ENCODE data around the gene DNAAF1. TPM values are rescaled to one million over a fixed set of nuclear protein-coding genes. Genes with fewer than 3 reads are reported as not detected.
A peak's percentile ranks its signal among the peaks of the same experiment; 100 is the strongest.
"Not testable (repeated sequence)": the region's sequence is repeated elsewhere in the genome, so short reads cannot be mapped to it uniquely, and the experiment has no call there.

DNAAF1 gene
- total RNA-seq, 1 donor from 2014 or later = not detected

- Mint-ChIP-seq H3K4me3 (ENCODE audit: unreplicated experiment) (peak overlapping the region; percentile 90), H3K27ac (ENCODE audit: unreplicated experiment) (peak overlapping the region; percentile 80), H3K9me3 (ENCODE audit: low read depth) (no peaks in the 10 kb centered on the region), H3K36me3 (ENCODE audit: low read depth) (peaks cover 3% of the 10 kb centered on the region), H3K27me3 (ENCODE audit: low read depth) (no peaks in the 10 kb centered on the region), H3K4me1 (ENCODE audit: low read depth) (peaks cover 25% of the 10 kb centered on the region)
- no peak for DNase-seq (ENCODE audit: low spot score)
- TF ChIP-seq, protein P1, sequence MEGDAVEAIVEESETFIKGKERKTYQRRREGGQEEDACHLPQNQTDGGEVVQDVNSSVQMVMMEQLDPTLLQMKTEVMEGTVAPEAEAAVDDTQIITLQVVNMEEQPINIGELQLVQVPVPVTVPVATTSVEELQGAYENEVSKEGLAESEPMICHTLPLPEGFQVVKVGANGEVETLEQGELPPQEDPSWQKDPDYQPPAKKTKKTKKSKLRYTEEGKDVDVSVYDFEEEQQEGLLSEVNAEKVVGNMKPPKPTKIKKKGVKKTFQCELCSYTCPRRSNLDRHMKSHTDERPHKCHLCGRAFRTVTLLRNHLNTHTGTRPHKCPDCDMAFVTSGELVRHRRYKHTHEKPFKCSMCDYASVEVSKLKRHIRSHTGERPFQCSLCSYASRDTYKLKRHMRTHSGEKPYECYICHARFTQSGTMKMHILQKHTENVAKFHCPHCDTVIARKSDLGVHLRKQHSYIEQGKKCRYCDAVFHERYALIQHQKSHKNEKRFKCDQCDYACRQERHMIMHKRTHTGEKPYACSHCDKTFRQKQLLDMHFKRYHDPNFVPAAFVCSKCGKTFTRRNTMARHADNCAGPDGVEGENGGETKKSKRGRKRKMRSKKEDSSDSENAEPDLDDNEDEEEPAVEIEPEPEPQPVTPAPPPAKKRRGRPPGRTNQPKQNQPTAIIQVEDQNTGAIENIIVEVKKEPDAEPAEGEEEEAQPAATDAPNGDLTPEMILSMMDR (IDR thresholded peaks at IDR 0.05) = no peak
Measured at GRCh38 chr16:84117494-84117843, 27.6 kb upstream of the DNAAF1 start.

DNA sequence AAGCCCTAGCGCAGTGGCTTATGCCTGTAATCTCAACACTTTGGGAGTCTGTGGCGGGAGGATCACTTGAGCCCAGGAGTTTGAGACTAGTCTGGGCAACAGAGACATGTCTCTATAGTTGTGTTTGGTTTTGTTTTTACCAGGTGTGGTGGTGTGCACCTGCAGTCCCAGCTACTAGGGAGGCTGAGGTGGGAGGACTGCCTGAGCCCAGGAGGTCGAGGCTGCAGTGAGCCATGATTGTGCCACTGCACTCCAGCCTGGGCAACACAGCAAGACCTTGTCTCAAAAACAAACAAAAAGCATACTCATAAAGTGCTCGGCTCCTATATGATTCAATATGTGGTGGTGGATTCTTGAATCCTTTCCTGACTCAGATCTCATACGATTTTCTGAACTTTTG lies 26.8 kb upstream of the DNAAF1 start:
- DNase-seq (ENCODE audit: low spot score); H3K4me3 Mint-ChIP-seq (ENCODE audit: unreplicated experiment); H3K27me3 Mint-ChIP-seq (ENCODE audit: low read depth); H3K27ac Mint-ChIP-seq (ENCODE audit: unreplicated experiment); H3K36me3 Mint-ChIP-seq (ENCODE audit: low read depth); H3K9me3 Mint-ChIP-seq (ENCODE audit: low read depth): not testable (repeated sequence)
- peaks cover 25% of the 10 kb centered on the region for H3K4me1 Mint-ChIP-seq (ENCODE audit: low read depth)

DNA sequence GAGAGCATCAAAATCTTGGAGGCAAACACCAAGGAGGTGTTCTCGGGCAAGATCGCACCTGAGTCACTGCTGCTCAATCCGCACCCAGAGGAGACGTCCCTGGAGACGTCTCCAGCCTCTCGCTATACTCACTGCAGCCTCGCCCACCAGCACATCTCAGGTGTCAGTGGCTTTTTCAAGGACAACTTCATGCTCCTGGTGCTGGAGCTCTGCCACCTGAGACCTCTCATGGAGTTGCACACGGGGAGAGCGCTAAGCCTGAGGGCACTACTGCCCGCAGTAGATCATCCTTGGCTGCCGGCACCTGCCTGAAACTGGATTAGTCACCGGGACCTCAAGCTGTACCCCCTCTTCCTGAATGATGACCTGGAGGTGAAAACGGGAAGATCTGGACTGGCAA lies 25.7 kb upstream of the DNAAF1 start:
- no peak for DNase-seq (ENCODE audit: low spot score)
- peaks cover 25% of the 10 kb centered on the region for H3K4me1 Mint-ChIP-seq (ENCODE audit: low read depth)
- TF ChIP-seq, protein P1 (IDR thresholded peaks at IDR 0.05) = no peak
- peaks cover 7% of the 10 kb centered on the region for H3K36me3 Mint-ChIP-seq (ENCODE audit: low read depth)
- no peak overlapping the region for H3K27ac Mint-ChIP-seq (ENCODE audit: unreplicated experiment)
- H3K4me3 Mint-ChIP-seq (ENCODE audit: unreplicated experiment) = no peak overlapping the region
- H3K27me3 Mint-ChIP-seq (ENCODE audit: low read depth) = no peaks in the 10 kb centered on the region
- no peaks in the 10 kb centered on the region for H3K9me3 Mint-ChIP-seq (ENCODE audit: low read depth)

DNA sequence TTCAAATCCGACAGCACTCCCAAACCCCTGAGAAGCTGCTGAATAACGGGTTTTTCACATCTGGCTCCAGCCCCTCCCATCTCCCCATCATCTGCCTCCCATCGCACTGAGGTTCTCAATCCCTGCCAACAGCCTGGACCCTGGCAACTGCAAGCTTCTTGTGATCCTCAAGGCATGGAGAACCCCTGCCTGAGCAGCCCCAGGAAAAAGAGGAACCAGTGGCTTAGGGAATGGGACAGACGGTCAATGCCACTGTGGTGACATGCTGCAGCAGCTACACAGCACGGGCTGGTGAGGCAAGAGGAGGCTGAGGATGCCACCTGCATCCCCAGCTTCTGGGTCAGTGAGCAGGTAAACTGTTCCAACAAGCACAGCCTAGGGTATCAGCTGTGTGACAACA lies 25.1 kb upstream of the DNAAF1 start:
- no peak for DNase-seq (ENCODE audit: low spot score)
- H3K27me3 Mint-ChIP-seq (ENCODE audit: low read depth) = no peaks in the 10 kb centered on the region
- H3K27ac Mint-ChIP-seq (ENCODE audit: unreplicated experiment) = no peak overlapping the region
- TF ChIP-seq, protein P1 (IDR thresholded peaks at IDR 0.05) = no peak
- no peak overlapping the region for H3K4me3 Mint-ChIP-seq (ENCODE audit: unreplicated experiment)
- peaks cover 8% of the 10 kb centered on the region for H3K36me3 Mint-ChIP-seq (ENCODE audit: low read depth)
- no peaks in the 10 kb centered on the region for H3K9me3 Mint-ChIP-seq (ENCODE audit: low read depth)
- H3K4me1 Mint-ChIP-seq (ENCODE audit: low read depth) = peaks cover 24% of the 10 kb centered on the region

DNA sequence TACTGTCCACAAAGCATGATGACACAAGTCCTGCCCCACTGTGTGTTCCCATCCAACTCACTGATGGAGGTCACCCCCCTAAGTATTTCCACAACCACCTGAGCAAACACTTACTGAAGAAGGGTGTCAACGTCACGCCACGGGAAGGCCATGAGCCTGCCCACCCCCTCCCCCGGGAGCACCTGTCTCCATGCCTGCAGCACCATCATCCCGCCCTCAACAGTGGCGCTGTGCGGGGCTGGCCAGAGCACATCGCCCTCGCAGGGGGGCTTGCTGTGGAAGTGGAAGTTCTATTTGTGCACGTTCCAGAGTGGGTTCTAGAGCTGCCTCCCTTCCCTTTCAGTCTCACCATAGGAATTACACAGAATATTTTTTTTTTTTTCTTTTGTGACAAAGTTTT lies 24.1 kb upstream of the DNAAF1 start:
- no peak overlapping the region for H3K4me3 Mint-ChIP-seq (ENCODE audit: unreplicated experiment)
- peaks cover 14% of the 10 kb centered on the region for H3K4me1 Mint-ChIP-seq (ENCODE audit: low read depth)
- peaks cover 10% of the 10 kb centered on the region for H3K36me3 Mint-ChIP-seq (ENCODE audit: low read depth)
- H3K27ac Mint-ChIP-seq (ENCODE audit: unreplicated experiment) = no peak overlapping the region
- TF ChIP-seq, protein P1 (IDR thresholded peaks at IDR 0.05) = no peak
- no peaks in the 10 kb centered on the region for H3K27me3 Mint-ChIP-seq (ENCODE audit: low read depth)
- no peak for DNase-seq (ENCODE audit: low spot score)
- H3K9me3 Mint-ChIP-seq (ENCODE audit: low read depth) = no peaks in the 10 kb centered on the region

DNA sequence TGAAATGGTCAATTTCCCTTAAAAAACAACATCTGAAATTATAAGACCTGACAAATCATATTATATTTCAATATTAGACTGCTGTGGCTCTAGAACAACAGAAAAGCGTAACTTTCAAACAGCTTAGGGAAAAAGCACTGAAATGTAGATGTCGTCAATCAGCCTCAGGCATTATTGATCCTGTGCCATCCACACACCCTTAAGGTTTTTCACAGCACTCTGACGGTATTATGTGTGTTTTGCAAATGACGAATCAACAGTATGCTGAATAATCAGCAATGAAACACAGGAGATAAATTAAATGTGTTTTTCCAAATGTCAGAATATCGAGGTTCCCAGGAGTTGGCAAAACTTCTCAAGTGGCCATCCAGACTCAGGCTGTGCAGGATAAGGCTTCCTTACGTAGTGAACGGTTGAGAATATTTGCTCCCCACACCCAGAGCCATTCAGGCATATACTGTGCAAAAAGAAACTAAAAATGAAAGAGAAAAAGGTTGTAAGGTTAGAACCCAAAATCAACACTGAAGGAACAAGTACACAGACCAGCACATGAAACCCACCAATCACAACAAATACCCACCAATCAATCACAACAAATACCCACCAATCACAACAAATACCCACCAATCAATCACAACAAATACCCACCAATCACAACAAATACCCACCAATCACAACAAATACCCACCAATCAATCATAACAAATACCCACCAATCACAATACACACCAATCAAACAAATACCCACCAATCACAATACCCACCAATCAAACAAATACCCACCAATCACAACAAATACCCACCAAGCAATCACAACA lies 20.6 kb upstream of the DNAAF1 start:
- Mint-ChIP-seq H3K4me1 (ENCODE audit: low read depth) (no peaks in the 10 kb centered on the region), H3K27me3 (ENCODE audit: low read depth) (no peaks in the 10 kb centered on the region), H3K27ac (ENCODE audit: unreplicated experiment) (no peak overlapping the region), H3K4me3 (ENCODE audit: unreplicated experiment) (no peak overlapping the region), H3K36me3 (ENCODE audit: low read depth) (peaks cover 16% of the 10 kb centered on the region), H3K9me3 (ENCODE audit: low read depth) (no peaks in the 10 kb centered on the region)
- TF ChIP-seq, protein P1 (IDR thresholded peaks at IDR 0.05) = no peak
- no peak for DNase-seq (ENCODE audit: low spot score)

Data from chondrocyte (in vitro differentiated cells).